Measurements from ENCODE around the gene BORCS6. TPM values are rescaled to one million over a fixed set of nuclear protein-coding genes. Genes with fewer than 3 reads are reported as not detected.

BORCS6 gene
- total RNA-seq, 3 donors from 2014 or later (not counting 1 experiment from before 2014, with no cell fraction given) = 10.2 to 15.6 (median 11.6) TPM

GRCh38 chr17:8146381-8147140, 43.4 kb downstream of the BORCS6 start:
- no peaks in the 10 kb centered on the region for H3K9me3 Mint-ChIP-seq
- H3K9me3 ChIP-seq (ENCODE audit: control insufficient read depth, insufficient read depth, low read length) = no peaks in the 10 kb centered on the region
- H3K27ac ChIP-seq (ENCODE audit: low read length) = no peak overlapping the region
- no peak for TF ChIP-seq CTCF (IDR thresholded peaks at IDR 0.05)
- DNase-seq (peak in 1 of 2 donors; percentile 13), ATAC-seq (no peak)
- no peak overlapping the region for H3K4me3 ChIP-seq (ENCODE audit: low read length)
- H3K4me3 Mint-ChIP-seq = peak overlapping the region; percentile 59
- peak overlapping the region in 1 of 2 donors; percentile 77 for H3K27ac Mint-ChIP-seq
- 94% methylated on average over 14 of the region's 14 CpGs for WGBS (ENCODE audit: insufficient coverage)
- no peaks in the 10 kb centered on the region for H3K27me3 Mint-ChIP-seq (ENCODE audit: low read depth in 2 of 2)
- no peaks in the 10 kb centered on the region for H3K27me3 ChIP-seq (ENCODE audit: control insufficient read depth, insufficient read depth, low read length)
- no peaks in the 10 kb centered on the region for H3K36me3 Mint-ChIP-seq
- intact Hi-C loops (cut with micrococcal nuclease) = no loop called here
- H3K4me1 ChIP-seq (ENCODE audit: control insufficient read depth, insufficient read depth, low read length) = peaks cover 23% of the 10 kb centered on the region
- peaks cover 71% of the 10 kb centered on the region for H3K36me3 ChIP-seq (ENCODE audit: control insufficient read depth, insufficient read depth, low read length)
- peaks cover 4 to 26% of the 10 kb centered on the region in 2 donors for H3K4me1 Mint-ChIP-seq

GRCh38 chr17:8145811-8146210, 44.2 kb downstream of the BORCS6 start:
- no peak for TF ChIP-seq CTCF (IDR thresholded peaks at IDR 0.05)
- H3K9me3 Mint-ChIP-seq = no peaks in the 10 kb centered on the region
- H3K36me3 Mint-ChIP-seq = no peaks in the 10 kb centered on the region
- Histone ChIP-seq H3K4me1 (ENCODE audit: control insufficient read depth, insufficient read depth, low read length) (peaks cover 16% of the 10 kb centered on the region), H3K27ac (ENCODE audit: low read length) (no peak overlapping the region), H3K36me3 (ENCODE audit: control insufficient read depth, insufficient read depth, low read length) (peaks cover 78% of the 10 kb centered on the region), H3K9me3 (ENCODE audit: control insufficient read depth, insufficient read depth, low read length) (no peaks in the 10 kb centered on the region), H3K27me3 (ENCODE audit: control insufficient read depth, insufficient read depth, low read length) (no peaks in the 10 kb centered on the region), H3K4me3 (ENCODE audit: low read length) (no peak overlapping the region)
- peaks cover 0 to 26% of the 10 kb centered on the region in 2 donors for H3K4me1 Mint-ChIP-seq
- no peak for DNase-seq
- peak overlapping the region; percentile 59 for H3K4me3 Mint-ChIP-seq
- intact Hi-C loops (cut with micrococcal nuclease) = no loop called here
- peak overlapping the region in 1 of 2 donors; percentile 36 for H3K27ac Mint-ChIP-seq
- ATAC-seq = no peak
- no peaks in the 10 kb centered on the region for H3K27me3 Mint-ChIP-seq (ENCODE audit: low read depth in 2 of 2)
- WGBS (ENCODE audit: insufficient coverage) = 96% methylated on average over 10 of the region's 12 CpGs

GRCh38 chr17:8144401-8145231, 45.4 kb downstream of the BORCS6 start:
- Mint-ChIP-seq H3K9me3 (no peaks in the 10 kb centered on the region), H3K27ac (peak overlapping the region; percentile 59 to 81), H3K4me1 (peaks cover 0 to 26% of the 10 kb centered on the region in 2 donors), H3K36me3 (no peaks in the 10 kb centered on the region), H3K27me3 (ENCODE audit: low read depth in 2 of 2) (no peaks in the 10 kb centered on the region), H3K4me3 (no peak overlapping the region)
- DNase-seq = peak in 1 of 2 donors; percentile 28
- ATAC-seq = peak; percentile 4 to 5 (median 5)
- peaks cover 12% of the 10 kb centered on the region for H3K4me1 ChIP-seq (ENCODE audit: control insufficient read depth, insufficient read depth, low read length)
- no peak overlapping the region for H3K27ac ChIP-seq (ENCODE audit: low read length)
- no peaks in the 10 kb centered on the region for H3K9me3 ChIP-seq (ENCODE audit: control insufficient read depth, insufficient read depth, low read length)
- no peak for TF ChIP-seq CTCF (IDR thresholded peaks at IDR 0.05)
- no peaks in the 10 kb centered on the region for H3K27me3 ChIP-seq (ENCODE audit: control insufficient read depth, insufficient read depth, low read length)
- intact Hi-C loops (cut with micrococcal nuclease) = no loop called here
- 97% methylated on average over 15 of the region's 15 CpGs for WGBS (ENCODE audit: insufficient coverage)
- H3K4me3 ChIP-seq (ENCODE audit: low read length) = no peak overlapping the region
- peaks cover 75% of the 10 kb centered on the region for H3K36me3 ChIP-seq (ENCODE audit: control insufficient read depth, insufficient read depth, low read length)

Data from natural killer cell (primary cell).